ENCODE measurements around the gene KRT73.

The KRT73 gene

GRCh38 chr12:52611080-52611468 is 7.3 kb downstream of the KRT73 start:
- no peaks in the 10 kb centered on the region; the same call in 1 of the 2 replicates for H3K4me1 ChIP-seq (ENCODE audit: control insufficient read depth, insufficient read depth, low read length)
- DNase-seq (ENCODE audit: low read depth, low spot score), result no peak
- no CpG with 5 or more reads among the region's 6 CpGs for WGBS (ENCODE audit: insufficient coverage, insufficient read length)
- no peaks in the 10 kb centered on the region for H3K27me3 ChIP-seq (ENCODE audit: control insufficient read depth, insufficient read depth, low read length)
- no peaks in the 10 kb centered on the region for H3K9me3 ChIP-seq (ENCODE audit: control insufficient read depth, insufficient read depth, low read length)
- H3K4me3 ChIP-seq (ENCODE audit: low read length), result no peak overlapping the region
- H3K36me3 ChIP-seq (ENCODE audit: control insufficient read depth, insufficient read depth, low read length), result no peaks in the 10 kb centered on the region
- H3K27ac ChIP-seq (ENCODE audit: low read length), result no peak overlapping the region

DNA sequence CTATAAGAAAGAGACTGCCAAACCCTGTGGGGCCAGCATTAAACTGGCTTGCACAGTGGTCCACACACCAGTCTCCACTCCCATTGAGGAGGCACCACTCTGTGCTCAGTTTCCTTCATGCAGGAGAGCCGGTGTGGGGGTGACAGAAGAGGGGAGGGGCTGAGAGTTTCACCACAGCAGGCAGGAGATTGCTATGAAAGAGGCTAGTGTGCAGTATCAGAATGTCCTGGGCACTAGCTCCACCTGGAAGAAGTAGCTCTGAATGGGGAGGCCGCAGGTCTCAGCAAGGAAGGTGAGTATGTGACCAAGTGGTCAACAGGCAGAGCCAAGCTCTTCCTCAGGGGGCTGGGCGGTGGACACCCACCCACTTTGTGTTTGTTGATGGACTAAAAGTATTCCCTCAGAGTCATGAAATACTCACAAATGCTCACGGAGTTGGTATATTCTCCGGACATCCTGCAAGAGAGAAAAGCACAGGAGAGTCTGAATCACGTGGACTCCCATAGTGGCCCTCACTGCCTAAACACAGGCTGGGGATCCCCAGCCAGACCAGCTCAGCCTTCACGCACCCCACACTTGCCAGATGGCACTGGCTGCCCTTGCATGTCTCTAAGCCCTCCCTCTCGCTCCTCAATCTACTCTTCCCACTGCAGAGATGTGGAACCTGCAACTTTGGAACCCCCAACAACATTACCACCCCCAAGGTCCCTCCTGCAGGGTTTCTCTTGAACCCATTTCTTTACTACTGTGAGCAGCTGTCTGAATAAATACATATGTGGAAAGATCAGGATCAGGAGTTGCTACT is 9.3 kb downstream of the KRT73 start:
- Histone ChIP-seq H3K4me3 (ENCODE audit: low read length) (no peak overlapping the region), H3K36me3 (ENCODE audit: control insufficient read depth, insufficient read depth, low read length) (no peaks in the 10 kb centered on the region), H3K27me3 (ENCODE audit: control insufficient read depth, insufficient read depth, low read length) (no peaks in the 10 kb centered on the region), H3K27ac (ENCODE audit: low read length) (no peak overlapping the region), H3K4me1 (ENCODE audit: control insufficient read depth, insufficient read depth, low read length) (no peaks in the 10 kb centered on the region; the same call in 1 of the 2 replicates), H3K9me3 (ENCODE audit: control insufficient read depth, insufficient read depth, low read length) (no peaks in the 10 kb centered on the region)
- WGBS (ENCODE audit: insufficient coverage, insufficient read length), result no CpG with 5 or more reads among the region's 8 CpGs
- no peak for DNase-seq (ENCODE audit: low read depth, low spot score)

GRCh38 chr12:52608161-52608560 is 10.2 kb downstream of the KRT73 start:
- Histone ChIP-seq H3K27ac (ENCODE audit: low read length) (no peak overlapping the region), H3K4me3 (ENCODE audit: low read length) (no peak overlapping the region), H3K27me3 (ENCODE audit: control insufficient read depth, insufficient read depth, low read length) (no peaks in the 10 kb centered on the region), H3K9me3 (ENCODE audit: control insufficient read depth, insufficient read depth, low read length) (no peaks in the 10 kb centered on the region), H3K4me1 (ENCODE audit: control insufficient read depth, insufficient read depth, low read length) (no peaks in the 10 kb centered on the region; the same call in 1 of the 2 replicates), H3K36me3 (ENCODE audit: control insufficient read depth, insufficient read depth, low read length) (no peaks in the 10 kb centered on the region)
- no CpG with 5 or more reads among the region's 6 CpGs for WGBS (ENCODE audit: insufficient coverage, insufficient read length)
- DNase-seq (ENCODE audit: low read depth, low spot score), result no peak

GRCh38 chr12:52607314-52607713 is 11.0 kb downstream of the KRT73 start:
- Histone ChIP-seq H3K4me1 (ENCODE audit: control insufficient read depth, insufficient read depth, low read length) (no peaks in the 10 kb centered on the region; the same call in 1 of the 2 replicates), H3K36me3 (ENCODE audit: control insufficient read depth, insufficient read depth, low read length) (no peaks in the 10 kb centered on the region), H3K9me3 (ENCODE audit: control insufficient read depth, insufficient read depth, low read length) (no peaks in the 10 kb centered on the region), H3K27me3 (ENCODE audit: control insufficient read depth, insufficient read depth, low read length) (no peaks in the 10 kb centered on the region), H3K27ac (ENCODE audit: low read length) (no peak overlapping the region), H3K4me3 (ENCODE audit: low read length) (no peak overlapping the region)
- no CpG with 5 or more reads among the region's 1 CpG for WGBS (ENCODE audit: insufficient coverage, insufficient read length)
- no peak for DNase-seq (ENCODE audit: low read depth, low spot score)

- no peak overlapping the region for H3K27ac ChIP-seq (ENCODE audit: low read length)
- H3K4me1 ChIP-seq (ENCODE audit: control insufficient read depth, insufficient read depth, low read length), result no peaks in the 10 kb centered on the region; the same call in 1 of the 2 replicates
- DNase-seq (ENCODE audit: low read depth, low spot score), result no peak
- no peaks in the 10 kb centered on the region for H3K36me3 ChIP-seq (ENCODE audit: control insufficient read depth, insufficient read depth, low read length)
- no peaks in the 10 kb centered on the region for H3K27me3 ChIP-seq (ENCODE audit: control insufficient read depth, insufficient read depth, low read length)
- H3K9me3 ChIP-seq (ENCODE audit: control insufficient read depth, insufficient read depth, low read length), result no peaks in the 10 kb centered on the region
- no CpG with 5 or more reads among the region's 7 CpGs for WGBS (ENCODE audit: insufficient coverage, insufficient read length)
- no peak overlapping the region for H3K4me3 ChIP-seq (ENCODE audit: low read length)
Measured at GRCh38 chr12:52606581-52607218, 11.7 kb downstream of the KRT73 start.

GRCh38 chr12:52606096-52606495 is 12.3 kb downstream of the KRT73 start:
- no peak for DNase-seq (ENCODE audit: low read depth, low spot score)
- Histone ChIP-seq H3K27ac (ENCODE audit: low read length) (no peak overlapping the region), H3K36me3 (ENCODE audit: control insufficient read depth, insufficient read depth, low read length) (no peaks in the 10 kb centered on the region), H3K4me3 (ENCODE audit: low read length) (no peak overlapping the region), H3K9me3 (ENCODE audit: control insufficient read depth, insufficient read depth, low read length) (no peaks in the 10 kb centered on the region), H3K27me3 (ENCODE audit: control insufficient read depth, insufficient read depth, low read length) (no peaks in the 10 kb centered on the region), H3K4me1 (ENCODE audit: control insufficient read depth, insufficient read depth, low read length) (no peaks in the 10 kb centered on the region; the same call in 1 of the 2 replicates)
- no CpG with 5 or more reads among the region's 3 CpGs for WGBS (ENCODE audit: insufficient coverage, insufficient read length)

DNA sequence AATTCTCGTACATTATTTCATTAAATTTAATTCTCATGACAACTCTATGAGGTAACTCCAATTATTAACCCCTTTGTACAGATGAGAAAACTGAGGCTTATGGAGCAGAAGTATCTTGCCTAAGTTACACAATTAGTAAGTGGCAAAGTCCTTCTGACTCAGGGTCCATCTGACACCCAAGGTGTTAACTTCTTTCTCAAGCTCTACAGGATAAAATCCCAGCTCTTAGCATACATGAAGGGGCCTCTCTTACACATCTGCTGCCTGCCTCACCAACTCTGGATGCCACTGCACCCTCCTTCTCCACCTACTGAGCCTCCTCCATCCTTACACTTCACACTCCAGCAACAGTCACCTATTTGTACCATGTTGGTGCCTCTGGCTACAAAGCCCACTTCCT is 12.8 kb downstream of the KRT73 start:
- DNase-seq (ENCODE audit: low read depth, low spot score), result no peak
- H3K27me3 ChIP-seq (ENCODE audit: control insufficient read depth, insufficient read depth, low read length), result no peaks in the 10 kb centered on the region
- no peaks in the 10 kb centered on the region for H3K36me3 ChIP-seq (ENCODE audit: control insufficient read depth, insufficient read depth, low read length)
- no peaks in the 10 kb centered on the region for H3K9me3 ChIP-seq (ENCODE audit: control insufficient read depth, insufficient read depth, low read length)
- no peak overlapping the region for H3K4me3 ChIP-seq (ENCODE audit: low read length)
- WGBS (ENCODE audit: insufficient coverage, insufficient read length), result no CpG with 5 or more reads among the region's 1 CpG
- H3K4me1 ChIP-seq (ENCODE audit: control insufficient read depth, insufficient read depth, low read length), result no peaks in the 10 kb centered on the region; the same call in 1 of the 2 replicates
- no peak overlapping the region for H3K27ac ChIP-seq (ENCODE audit: low read length)

DNA sequence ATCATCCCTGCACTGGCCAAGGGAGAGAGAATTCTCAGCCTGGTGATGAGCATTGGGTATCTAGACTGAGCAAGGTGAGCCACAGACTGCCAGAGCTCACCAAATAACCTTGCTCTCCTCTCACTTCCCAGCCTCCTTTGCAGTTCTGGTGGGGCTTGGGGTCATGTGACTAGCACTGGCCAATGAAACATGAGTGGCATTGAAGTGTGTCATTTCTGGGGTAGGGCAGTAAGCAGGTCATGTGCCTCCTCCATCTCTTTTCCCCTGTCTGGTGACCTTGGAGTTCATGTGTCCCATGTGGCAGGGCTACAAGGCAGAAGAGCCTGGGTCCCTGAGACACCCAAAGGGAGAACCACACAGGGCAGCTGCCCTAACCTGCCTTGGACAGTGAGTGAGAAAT is 13.5 kb downstream of the KRT73 start:
- DNase-seq (ENCODE audit: low read depth, low spot score), result no peak
- no peak overlapping the region for H3K4me3 ChIP-seq (ENCODE audit: low read length)
- H3K4me1 ChIP-seq (ENCODE audit: control insufficient read depth, insufficient read depth, low read length), result no peaks in the 10 kb centered on the region
- H3K27me3 ChIP-seq (ENCODE audit: control insufficient read depth, insufficient read depth, low read length), result no peaks in the 10 kb centered on the region
- no peak overlapping the region for H3K27ac ChIP-seq (ENCODE audit: low read length)
- no peaks in the 10 kb centered on the region for H3K36me3 ChIP-seq (ENCODE audit: control insufficient read depth, insufficient read depth, low read length)
- H3K9me3 ChIP-seq (ENCODE audit: control insufficient read depth, insufficient read depth, low read length), result no peaks in the 10 kb centered on the region

- no peaks in the 10 kb centered on the region for H3K9me3 ChIP-seq (ENCODE audit: control insufficient read depth, insufficient read depth, low read length)
- no peaks in the 10 kb centered on the region for H3K4me1 ChIP-seq (ENCODE audit: control insufficient read depth, insufficient read depth, low read length)
- no peak for DNase-seq (ENCODE audit: low read depth, low spot score)
- H3K27me3 ChIP-seq (ENCODE audit: control insufficient read depth, insufficient read depth, low read length), result no peaks in the 10 kb centered on the region
- no peak overlapping the region for H3K4me3 ChIP-seq (ENCODE audit: low read length)
- H3K27ac ChIP-seq (ENCODE audit: low read length), result no peak overlapping the region
- WGBS (ENCODE audit: insufficient coverage, insufficient read length), result no CpG with 5 or more reads among the region's 2 CpGs
- no peaks in the 10 kb centered on the region for H3K36me3 ChIP-seq (ENCODE audit: control insufficient read depth, insufficient read depth, low read length)
Measured at GRCh38 chr12:52603314-52603713, 15.0 kb downstream of the KRT73 start.

- no CpG with 5 or more reads among the region's 5 CpGs for WGBS (ENCODE audit: insufficient coverage, insufficient read length)
Measured at GRCh38 chr12:52602552-52602951, 15.8 kb downstream of the KRT73 start.

More at GRCh38 chr12:52602552-52602951, 15.8 kb downstream of the KRT73 start:
- DNase-seq (ENCODE audit: low read depth, low spot score), result no peak
- Histone ChIP-seq H3K27me3 (ENCODE audit: control insufficient read depth, insufficient read depth, low read length) (no peaks in the 10 kb centered on the region), H3K4me3 (ENCODE audit: low read length) (no peak overlapping the region), H3K4me1 (ENCODE audit: control insufficient read depth, insufficient read depth, low read length) (no peaks in the 10 kb centered on the region), H3K36me3 (ENCODE audit: control insufficient read depth, insufficient read depth, low read length) (no peaks in the 10 kb centered on the region), H3K9me3 (ENCODE audit: control insufficient read depth, insufficient read depth, low read length) (no peaks in the 10 kb centered on the region), H3K27ac (ENCODE audit: low read length) (no peak overlapping the region)

Data from iPS DF 6.9 (cell line).